Keratinocyte (primary cell): Measurements from ENCODE around the gene LOXL4. TPM values are rescaled to one million over a fixed set of nuclear protein-coding genes. Genes with fewer than 3 reads are reported as not detected.

Experiments used
- DNase-seq: peaks from one replicate; pipeline ENCODE4 v3.0.0-alpha.2; 2011; ENCODE audit warnings: low read depth, missing footprints, low spot score
- FAIRE-seq: peaks from 2 replicates; lab custom pipeline; 2011; peaks lifted over from hg19 to GRCh38; lab: Jason Lieb, UNC
- H2AFZ ChIP-seq: 2 replicates; pipeline ENCODE4 v1.6.0; 2012; ENCODE audit warnings: low read length, control low read depth, inconsistent platforms; ENCODE audit not compliant: control insufficient read depth
- H3K27ac ChIP-seq: 2 replicates; pipeline ENCODE4 v1.5.1; 2011; ENCODE audit warnings: low read length; ENCODE audit not compliant: control insufficient read depth, insufficient read depth
- H3K27me3 ChIP-seq: 3 replicates; pipeline ENCODE4 v1.6.0; 2011; ENCODE audit warnings: low read length; ENCODE audit not compliant: control insufficient read depth, insufficient read depth; ENCODE audit errors: extremely low read depth
- H3K36me3 ChIP-seq, 2 experiments: 2 replicates in 1 of 2; 3 replicates in 1 of 2; pipeline ENCODE4 v1.5.1; 2011; ENCODE audit warnings: low read length in 2 of 2, mild to moderate bottlenecking in 1 of 2; ENCODE audit not compliant: control insufficient read depth in 2 of 2, insufficient read depth in 2 of 2; ENCODE audit errors: extremely low read depth in 1 of 2
- H3K4me1 ChIP-seq: 3 replicates; pipeline ENCODE4 v1.5.1; 2011; ENCODE audit warnings: low read length; ENCODE audit not compliant: control insufficient read depth, insufficient read depth; ENCODE audit errors: extremely low read depth
- H3K4me2 ChIP-seq: 3 replicates; pipeline ENCODE4 v1.6.0; 2011; ENCODE audit warnings: low read depth, low read length; ENCODE audit not compliant: control insufficient read depth, insufficient read depth; ENCODE audit errors: extremely low read depth
- H3K4me3 ChIP-seq, 3 experiments: fragments of 200-600 bp in 1 of 3; sonication (generic) in 1 of 3; 2 replicates in 2 of 3; 3 replicates in 1 of 3; pipeline ENCODE4 v1.5.1; 2011 to 2016; ENCODE audit warnings: low read length in 3 of 3, mild to moderate bottlenecking in 3 of 3, control low read depth in 2 of 3, inconsistent platforms in 1 of 3, low read depth in 1 of 3, mixed read lengths in 1 of 3, mixed run types in 1 of 3, moderate library complexity in 1 of 3; ENCODE audit not compliant: control insufficient read depth in 2 of 3, insufficient read depth in 2 of 3; ENCODE audit errors: extremely low read depth in 1 of 3
- H3K79me2 ChIP-seq: 2 replicates; pipeline ENCODE4 v1.6.0; 2012; ENCODE audit warnings: low read length; ENCODE audit not compliant: control insufficient read depth, insufficient read depth
- H3K9ac ChIP-seq: 3 replicates; pipeline ENCODE4 v1.6.0; 2011; ENCODE audit warnings: low read length; ENCODE audit not compliant: control insufficient read depth, insufficient read depth; ENCODE audit errors: extremely low read depth
- H3K9me1 ChIP-seq: 3 replicates; pipeline ENCODE4 v1.6.0; 2011; ENCODE audit warnings: low read length; ENCODE audit not compliant: control insufficient read depth, insufficient read depth; ENCODE audit errors: extremely low read depth
- H3K9me3 ChIP-seq: 2 replicates; pipeline ENCODE4 v1.5.1; 2012; ENCODE audit warnings: low read depth, low read length; ENCODE audit not compliant: control insufficient read depth
- H4K20me1 ChIP-seq: 3 replicates; pipeline ENCODE4 v1.6.0; 2011; ENCODE audit warnings: low read length; ENCODE audit not compliant: control insufficient read depth, insufficient read depth; ENCODE audit errors: extremely low read depth
- CTCF ChIP-seq, 3 experiments: IDR thresholded peaks in 1 of 3; conservative IDR thresholded peaks in 1 of 3; optimal IDR thresholded peaks in 1 of 3; 2 replicates in 2 of 3; 3 replicates in 1 of 3; pipeline versions ENCODE3 to v1.5.1; 2011; ENCODE audit warnings: low read length in 3 of 3, mild to moderate bottlenecking in 3 of 3, moderate library complexity in 2 of 3, control low read depth in 1 of 3, inconsistent platforms in 1 of 3; ENCODE audit not compliant: insufficient read depth in 2 of 3; ENCODE audit errors: extremely low read depth in 1 of 3
- EZH2 ChIP-seq: IDR thresholded peaks from one replicate; pipeline ENCODE4 v1.6.1; 2012; ENCODE audit warnings: inconsistent platforms, mild to moderate bottlenecking, low read length, moderate library complexity
- dilution Hi-C: fragments of 300-500 bp; cut with MboI; formaldehyde crosslinking; loops from one replicate; pipeline ENCODE4 v1.7.0; 2020; ENCODE audit warnings: low sequenced_read_pairs; ENCODE audit not compliant: extremely low pct_ligation_motif_present
- polyA plus RNA-seq, 5 experiments: library from polyadenylated mRNA; depleted of rRNA in 3 of 5; stranded (reverse) in 3 of 5; stranded (forward) in 1 of 5; unstranded in 1 of 5; fragments of >200 nt; gene quantifications; 1 replicate in 1 of 5; 2 replicates in 3 of 5; 3 replicates in 1 of 5; pipeline versions ENCODE4 v1.2.1 to v1.2.3, GENCODE V29; 2011 to 2012; ENCODE audit warnings: missing spikeins in 2 of 5, low read depth in 1 of 5, low replicate concordance in 1 of 5

The LOXL4 gene
- polyA plus RNA-seq, 1 donor (not counting 4 experiments of a cell fraction or from before 2014, with no cell fraction given) = 0.01 TPM

GRCh38 chr10:98244586-98244985, 23.4 kb downstream of the LOXL4 start:
- no peaks in the 10 kb centered on the region for H4K20me1 ChIP-seq
- dilution Hi-C loops = no loop called here
- no peaks in the 10 kb centered on the region for H3K27me3 ChIP-seq
- no peaks in the 10 kb centered on the region for H3K4me1 ChIP-seq
- no peak for FAIRE-seq
- no peak overlapping the region for H3K4me3 ChIP-seq
- H3K9me1 ChIP-seq = no peaks in the 10 kb centered on the region
- TF ChIP-seq CTCF (optimal IDR thresholded peaks at IDR 0.05 in 1 of 3, IDR thresholded peaks at IDR 0.05 in 1 of 3, conservative IDR thresholded peaks at IDR 0.05 in 1 of 3; ENCODE audit: extremely low read depth in 1 of 3, insufficient read depth in 2 of 3, low read length in 3 of 3) (no peak), EZH2 (no peak)
- H3K79me2 ChIP-seq = no peaks in the 10 kb centered on the region
- no peak overlapping the region for H2AFZ ChIP-seq
- no peak overlapping the region for H3K4me2 ChIP-seq
- H3K36me3 ChIP-seq = peaks cover 9 to 28% of the 10 kb centered on the region in 2 experiments
- DNase-seq = no peak
- no peak overlapping the region for H3K9ac ChIP-seq
- no peaks in the 10 kb centered on the region for H3K9me3 ChIP-seq
- no peak overlapping the region for H3K27ac ChIP-seq

- H3K4me1 ChIP-seq = no peaks in the 10 kb centered on the region
- no peak overlapping the region for H3K9ac ChIP-seq
- no peak overlapping the region for H3K27ac ChIP-seq
- H2AFZ ChIP-seq = no peak overlapping the region
- TF ChIP-seq CTCF (optimal IDR thresholded peaks at IDR 0.05 in 1 of 3, IDR thresholded peaks at IDR 0.05 in 1 of 3, conservative IDR thresholded peaks at IDR 0.05 in 1 of 3; ENCODE audit: extremely low read depth in 1 of 3, insufficient read depth in 2 of 3, low read length in 3 of 3) (no peak), EZH2 (no peak)
- no peaks in the 10 kb centered on the region for H3K9me3 ChIP-seq
- H3K27me3 ChIP-seq = no peaks in the 10 kb centered on the region
- DNase-seq (no peak), FAIRE-seq (no peak)
- no peaks in the 10 kb centered on the region for H4K20me1 ChIP-seq
- no peaks in the 10 kb centered on the region for H3K9me1 ChIP-seq
- H3K79me2 ChIP-seq = no peaks in the 10 kb centered on the region
- H3K4me3 ChIP-seq = no peak overlapping the region
- H3K4me2 ChIP-seq = no peak overlapping the region
- dilution Hi-C loops = no loop called here
- peaks cover 9 to 28% of the 10 kb centered on the region in 2 experiments for H3K36me3 ChIP-seq
Measured at GRCh38 chr10:98244141-98244540, 23.9 kb downstream of the LOXL4 start.
